Keratinocyte (primary cell): ENCODE measurements around the gene SEMA3F.

Experiments
- EZH2 ChIP-seq: IDR thresholded peaks from one replicate; pipeline ENCODE4 v1.6.1; 2012; ENCODE audit warnings: inconsistent platforms, mild to moderate bottlenecking, low read length, moderate library complexity
- TF ChIP-seq, protein P1 (sequence below), 3 experiments: IDR thresholded peaks in 1 of 3; conservative IDR thresholded peaks in 1 of 3; optimal IDR thresholded peaks in 1 of 3; 2 replicates in 2 of 3; 3 replicates in 1 of 3; pipeline versions ENCODE3 to v1.5.1; 2011; ENCODE audit warnings: low read length in 3 of 3, mild to moderate bottlenecking in 3 of 3, moderate library complexity in 2 of 3, control low read depth in 1 of 3, inconsistent platforms in 1 of 3; ENCODE audit not compliant: insufficient read depth in 2 of 3; ENCODE audit errors: extremely low read depth in 1 of 3

- TF ChIP-seq, protein P1, sequence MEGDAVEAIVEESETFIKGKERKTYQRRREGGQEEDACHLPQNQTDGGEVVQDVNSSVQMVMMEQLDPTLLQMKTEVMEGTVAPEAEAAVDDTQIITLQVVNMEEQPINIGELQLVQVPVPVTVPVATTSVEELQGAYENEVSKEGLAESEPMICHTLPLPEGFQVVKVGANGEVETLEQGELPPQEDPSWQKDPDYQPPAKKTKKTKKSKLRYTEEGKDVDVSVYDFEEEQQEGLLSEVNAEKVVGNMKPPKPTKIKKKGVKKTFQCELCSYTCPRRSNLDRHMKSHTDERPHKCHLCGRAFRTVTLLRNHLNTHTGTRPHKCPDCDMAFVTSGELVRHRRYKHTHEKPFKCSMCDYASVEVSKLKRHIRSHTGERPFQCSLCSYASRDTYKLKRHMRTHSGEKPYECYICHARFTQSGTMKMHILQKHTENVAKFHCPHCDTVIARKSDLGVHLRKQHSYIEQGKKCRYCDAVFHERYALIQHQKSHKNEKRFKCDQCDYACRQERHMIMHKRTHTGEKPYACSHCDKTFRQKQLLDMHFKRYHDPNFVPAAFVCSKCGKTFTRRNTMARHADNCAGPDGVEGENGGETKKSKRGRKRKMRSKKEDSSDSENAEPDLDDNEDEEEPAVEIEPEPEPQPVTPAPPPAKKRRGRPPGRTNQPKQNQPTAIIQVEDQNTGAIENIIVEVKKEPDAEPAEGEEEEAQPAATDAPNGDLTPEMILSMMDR (optimal IDR thresholded peaks at IDR 0.05 in 1 of 3, IDR thresholded peaks at IDR 0.05 in 1 of 3, conservative IDR thresholded peaks at IDR 0.05 in 1 of 3; ENCODE audit: extremely low read depth in 1 of 3, insufficient read depth in 2 of 3, low read length in 3 of 3): no peak
- TF ChIP-seq EZH2: no peak
Measured at GRCh38 chr3:50174947-50175524, 19.9 kb downstream of the SEMA3F start.
